Pancreas (tissue), 10 donors: Measurements from ENCODE around the gene FARSA. TPM values are rescaled to one million over a fixed set of nuclear protein-coding genes. Genes with fewer than 3 reads are reported as not detected.
A peak's percentile ranks its signal among the peaks of the same experiment; 100 is the strongest.
"Not testable (repeated sequence)": the region's sequence is repeated elsewhere in the genome, so short reads cannot be mapped to it uniquely, and the experiment has no call there.

Experiments used
- ATAC-seq, 4 donors: fragments of 200-7000 bp; cut with Tn5 transposase; one replicate each; pipeline versions ENCODE4 v1.8.0 to v1.9.1; 2020; ENCODE audit warnings: mild to moderate bottlenecking in 4 of 4, moderate library complexity in 4 of 4
- DNase-seq, 6 donors: peaks; one replicate each; pipeline ENCODE4 v3.0.0-alpha.2; 2020
- FAIRE-seq: peaks from 2 replicates; lab custom pipeline; 2012; peaks lifted over from hg19 to GRCh38; lab: Jason Lieb, UNC
- H3K27ac ChIP-seq, 4 donors: fragments of 200-600 bp; sonication (generic); 1 replicate in 3 of 4; 2 replicates in 1 of 4; pipeline versions ENCODE4 v1.5.0 to v1.8.0; 2020
- H3K27me3 ChIP-seq, 4 donors: fragments of 200-600 bp; one replicate each; pipeline ENCODE4 v1.8.0; 2021
- H3K36me3 ChIP-seq, 3 donors: fragments of 200-600 bp; sonication (generic) in 1 of 3; one replicate each; pipeline versions ENCODE4 v1.5.0 to v1.8.0; 2020 to 2021
- H3K4me1 ChIP-seq, 3 donors: fragments of 200-600 bp; one replicate each; pipeline ENCODE4 v1.8.0; 2021
- H3K4me3 ChIP-seq, 4 donors: fragments of 200-600 bp; sonication (generic) in 2 of 4; one replicate each; pipeline versions ENCODE4 v1.5.0 to v1.8.0; 2020 to 2021
- H3K9me3 ChIP-seq, 4 donors: fragments of 200-600 bp; one replicate each; pipeline ENCODE4 v1.8.0; 2021
- CTCF ChIP-seq, 4 donors: fragments of 200-600 bp; sonication (generic) in 3 of 4; IDR thresholded peaks; one replicate each; pipeline versions ENCODE4 v1.5.0 to v1.8.0; 2021; ENCODE audit warnings: antibody characterized with exemption in 4 of 4
- WGBS, 2 donors: extraction: QIAGEN DNeasy Blood & Tissue Kit; methylation state at CpG; one replicate each; pipeline ENCODE4 v1.1.7; 2013; 5-methylcytosine and 5-hydroxymethylcytosine counted together
- intact Hi-C, 3 donors: fragments of 100-400 bp; cut with DNase I; formaldehyde crosslinking; loops; one replicate each; pipeline versions ENCODE4 v1.11.1 to v1.14.2; 2022
- polyA plus RNA-seq, 2 donors: library from polyadenylated mRNA; stranded (reverse); fragments of 200-250 nt; gene quantifications; one replicate each; pipeline ENCODE4 v1.2.3, GENCODE V29; 2013
- total RNA-seq, 6 donors: library from RNA; stranded (reverse); fragmentation: NEBNext Ultra II Directional in 4 of 6; extraction: Animal tissue kit (Norgen Biotek cat#: 25700) in 4 of 6; gene quantifications; one replicate each; pipeline versions ENCODE4 v1.2.1 to v1.2.4, GENCODE V29; 2021 to 2023
- donor health status: healthy with polysubstance abuse.
- donor health status: DM: no; HTN: no; CAD: no; lungs with moderate emphysema.
- donor health status: DM: no; HTN: no; CAD: no.
- donor health status: control.
- donor health status: control.
- donor health status: Bipolar disorder and iron deficiency.
- donor health status: DM: yes; HTN: yes; CAD: no.
- donor health status: DM: no; HTN: no; CAD: no.
- donor health status: DM: no; HTN: no; CAD: no.
- donor health status: DM: yes; HTN: yes; CAD: no.

The FARSA gene
- 10 to 100 TPM; 19.4 to 46.0 (median 29.0) TPM for total RNA-seq
- polyA plus RNA-seq, result 10 to 100 TPM; 30.4 to 31.0 TPM

GRCh38 chr19:12933287-12934072 lies at the start of gene FARSA:
TSS of gene FARSA (minus strand) at chr19:12933711. CDS start at chr19:12933696, 15 bp downstream.
- DNase-seq, result peak; percentile 87 to 95 (median 92)
- Histone ChIP-seq H3K27me3 (no peaks in the 10 kb centered on the region), H3K4me1 (peaks cover 5 to 15% (median 7%) of the 10 kb centered on the region in 3 donors), H3K36me3 (peaks cover 0 to 13% (median 1%) of the 10 kb centered on the region in 3 donors), H3K27ac (peak within 1 kb of the TSS; percentile 40 to 65 (median 58)), H3K9me3 (no peaks in the 10 kb centered on the region), H3K4me3 (peak within 1 kb of the TSS; percentile 60 to 85 (median 78))
- WGBS, 2 donors, result 1% methylated on average over 49 to 51 of the region's 51 CpGs
- no peak for FAIRE-seq
- no peak for TF ChIP-seq CTCF (IDR thresholded peaks at IDR 0.05)
- ATAC-seq, result peak; percentile 78 to 86 (median 82)
- intact Hi-C loops, result no loop called here

GRCh38 chr19:12983091-12983490 lies 49.6 kb upstream of the FARSA start:
- H3K9me3 ChIP-seq, result no peaks in the 10 kb centered on the region
- no peaks in the 10 kb centered on the region for H3K27me3 ChIP-seq
- H3K27ac ChIP-seq, result no peak overlapping the region
- 23 to 37% methylated on average over 10 of the region's 10 CpGs for WGBS, 2 donors
- no peak for FAIRE-seq
- H3K4me3 ChIP-seq, result peak overlapping the region in 1 of 4 donors; percentile 26
- ATAC-seq, result no peak
- intact Hi-C loops, result loop anchor here in 2 of 3 donors (5.0 to 10.0 kb wide), 3 partner anchors 79 to 279 kb away; no protein-coding TSS in a partner anchor
- DNase-seq, result no peak
- H3K4me1 ChIP-seq, result peaks cover 0 to 3% (median 0%) of the 10 kb centered on the region in 3 donors
- no peak for TF ChIP-seq CTCF (IDR thresholded peaks at IDR 0.05)
- H3K36me3 ChIP-seq, result no peaks in the 10 kb centered on the region

- H3K4me3 ChIP-seq, result no peak overlapping the region
- WGBS, 2 donors, result 67 to 81% methylated on average over 6 of the region's 6 CpGs
- no peak for ATAC-seq
- H3K27ac ChIP-seq, result no peak overlapping the region
- peaks cover 0 to 3% (median 0%) of the 10 kb centered on the region in 3 donors for H3K4me1 ChIP-seq
- no peaks in the 10 kb centered on the region for H3K27me3 ChIP-seq
- intact Hi-C loops, result loop anchor here in 2 of 3 donors (5.0 to 10.0 kb wide), 3 partner anchors 80 to 280 kb away; no protein-coding TSS in a partner anchor
- DNase-seq, result no peak
- H3K36me3 ChIP-seq, result no peaks in the 10 kb centered on the region
- no peak for TF ChIP-seq CTCF (IDR thresholded peaks at IDR 0.05)
- FAIRE-seq, result no peak
- H3K9me3 ChIP-seq, result no peaks in the 10 kb centered on the region
Observed at GRCh38 chr19:12982648-12983047, 49.1 kb upstream of the FARSA start.

GRCh38 chr19:12979974-12980373 lies 46.5 kb upstream of the FARSA start:
- intact Hi-C loops, result loop anchor here in 2 of 3 donors (5.0 to 10.0 kb wide), 5 partner anchors 82 to 285 kb away; no protein-coding TSS in a partner anchor
- H3K9me3 ChIP-seq, result no peaks in the 10 kb centered on the region
- FAIRE-seq (no peak), DNase-seq (no peak), ATAC-seq (no peak)
- H3K4me3 ChIP-seq, result no peak overlapping the region
- H3K36me3 ChIP-seq, result no peaks in the 10 kb centered on the region
- no peak for TF ChIP-seq CTCF (IDR thresholded peaks at IDR 0.05)
- H3K27me3 ChIP-seq, result no peaks in the 10 kb centered on the region
- 88 to 96% methylated on average over 3 of the region's 3 CpGs for WGBS, 2 donors
- peaks cover 0 to 1% (median 0%) of the 10 kb centered on the region in 3 donors for H3K4me1 ChIP-seq
- no peak overlapping the region for H3K27ac ChIP-seq

- intact Hi-C loops, result loop anchor here in 2 of 3 donors (5.0 to 10.0 kb wide), 2 partner anchors 116 to 289 kb away; no protein-coding TSS in a partner anchor
- 61 to 73% methylated on average over 7 of the region's 7 CpGs for WGBS, 2 donors
- not testable (repeated sequence) for H3K27ac ChIP-seq, ATAC-seq, H3K27me3 ChIP-seq, FAIRE-seq, H3K9me3 ChIP-seq, H3K4me3 ChIP-seq, DNase-seq, H3K4me1 ChIP-seq, H3K36me3 ChIP-seq
Observed at GRCh38 chr19:12976109-12976508, 42.6 kb upstream of the FARSA start.
